Tibial nerve (tissue), 3 donors: ENCODE data around the gene PRTFDC1.

Source experiments
- POLR2A ChIP-seq, 2 donors: fragments of 450-650 bp; IDR thresholded peaks; one replicate each; pipeline ENCODE4 v1.6.1; 2017; ENCODE audit warnings: antibody characterized with exemption in 2 of 2, mild to moderate bottlenecking in 2 of 2, moderate library complexity in 2 of 2
- TF ChIP-seq, protein P1 (sequence below), 5 experiments: fragments of 200-600 bp in 3 of 5; fragments of 450-650 bp in 2 of 5; sonication (generic) in 3 of 5; IDR thresholded peaks; one replicate each; pipeline ENCODE4 v1.5.1; 2016 to 2019; ENCODE audit warnings: antibody characterized with exemption in 5 of 5, mild to moderate bottlenecking in 3 of 5, moderate library complexity in 2 of 5

DNA sequence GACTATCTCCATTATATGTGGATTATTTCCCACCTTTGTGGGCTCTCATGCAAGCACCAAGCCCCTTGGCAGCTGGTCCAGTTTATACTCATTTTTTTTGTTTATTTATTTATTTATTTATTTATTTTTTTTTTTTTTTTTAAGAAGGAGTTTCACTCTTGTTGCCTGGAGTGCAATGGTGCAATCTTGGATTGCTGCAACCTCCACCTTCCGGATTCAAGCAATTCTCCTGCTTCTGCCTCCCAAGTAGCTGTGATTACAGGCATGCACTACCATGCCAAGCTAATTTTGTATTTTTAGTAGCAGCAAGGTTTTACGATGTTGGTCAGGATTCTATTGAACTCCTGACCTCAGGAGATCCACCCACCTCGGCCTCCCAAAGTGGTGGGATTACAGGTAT lies 2.8 kb downstream of the PRTFDC1 start:
- TF ChIP-seq, protein P1, sequence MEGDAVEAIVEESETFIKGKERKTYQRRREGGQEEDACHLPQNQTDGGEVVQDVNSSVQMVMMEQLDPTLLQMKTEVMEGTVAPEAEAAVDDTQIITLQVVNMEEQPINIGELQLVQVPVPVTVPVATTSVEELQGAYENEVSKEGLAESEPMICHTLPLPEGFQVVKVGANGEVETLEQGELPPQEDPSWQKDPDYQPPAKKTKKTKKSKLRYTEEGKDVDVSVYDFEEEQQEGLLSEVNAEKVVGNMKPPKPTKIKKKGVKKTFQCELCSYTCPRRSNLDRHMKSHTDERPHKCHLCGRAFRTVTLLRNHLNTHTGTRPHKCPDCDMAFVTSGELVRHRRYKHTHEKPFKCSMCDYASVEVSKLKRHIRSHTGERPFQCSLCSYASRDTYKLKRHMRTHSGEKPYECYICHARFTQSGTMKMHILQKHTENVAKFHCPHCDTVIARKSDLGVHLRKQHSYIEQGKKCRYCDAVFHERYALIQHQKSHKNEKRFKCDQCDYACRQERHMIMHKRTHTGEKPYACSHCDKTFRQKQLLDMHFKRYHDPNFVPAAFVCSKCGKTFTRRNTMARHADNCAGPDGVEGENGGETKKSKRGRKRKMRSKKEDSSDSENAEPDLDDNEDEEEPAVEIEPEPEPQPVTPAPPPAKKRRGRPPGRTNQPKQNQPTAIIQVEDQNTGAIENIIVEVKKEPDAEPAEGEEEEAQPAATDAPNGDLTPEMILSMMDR (IDR thresholded peaks at IDR 0.05) = no peak
- TF ChIP-seq POLR2A (IDR thresholded peaks at IDR 0.05) = no peak
